ENCODE measurements around the gene SCP2.

DNA sequence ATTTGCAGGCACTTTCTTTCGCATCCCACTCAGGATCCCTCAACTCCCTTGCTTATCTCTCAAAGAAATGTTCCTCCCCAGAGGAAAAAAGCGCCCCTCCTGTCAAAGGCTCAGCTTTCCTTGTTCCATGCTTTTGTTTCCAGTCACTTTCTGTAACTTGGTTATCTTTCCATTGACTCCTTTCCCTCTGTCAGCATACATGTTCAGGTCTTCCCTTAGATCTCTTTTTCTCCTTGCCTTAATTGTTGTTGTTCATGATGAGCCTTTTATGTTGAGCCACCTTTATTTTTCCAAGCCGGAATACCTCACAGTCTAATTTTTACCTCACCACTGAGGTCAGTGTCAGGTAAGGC is 88.4 kb downstream of the SCP2 start:
- TF ChIP-seq, protein P1, sequence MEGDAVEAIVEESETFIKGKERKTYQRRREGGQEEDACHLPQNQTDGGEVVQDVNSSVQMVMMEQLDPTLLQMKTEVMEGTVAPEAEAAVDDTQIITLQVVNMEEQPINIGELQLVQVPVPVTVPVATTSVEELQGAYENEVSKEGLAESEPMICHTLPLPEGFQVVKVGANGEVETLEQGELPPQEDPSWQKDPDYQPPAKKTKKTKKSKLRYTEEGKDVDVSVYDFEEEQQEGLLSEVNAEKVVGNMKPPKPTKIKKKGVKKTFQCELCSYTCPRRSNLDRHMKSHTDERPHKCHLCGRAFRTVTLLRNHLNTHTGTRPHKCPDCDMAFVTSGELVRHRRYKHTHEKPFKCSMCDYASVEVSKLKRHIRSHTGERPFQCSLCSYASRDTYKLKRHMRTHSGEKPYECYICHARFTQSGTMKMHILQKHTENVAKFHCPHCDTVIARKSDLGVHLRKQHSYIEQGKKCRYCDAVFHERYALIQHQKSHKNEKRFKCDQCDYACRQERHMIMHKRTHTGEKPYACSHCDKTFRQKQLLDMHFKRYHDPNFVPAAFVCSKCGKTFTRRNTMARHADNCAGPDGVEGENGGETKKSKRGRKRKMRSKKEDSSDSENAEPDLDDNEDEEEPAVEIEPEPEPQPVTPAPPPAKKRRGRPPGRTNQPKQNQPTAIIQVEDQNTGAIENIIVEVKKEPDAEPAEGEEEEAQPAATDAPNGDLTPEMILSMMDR (IDR thresholded peaks at IDR 0.05), result no peak
- TF ChIP-seq KAT7 (CRISPR knock-in tag; IDR thresholded peaks at IDR 0.05; ENCODE audit: borderline replicate concordance) (no peak), IRF2 (CRISPR knock-in tag; IDR thresholded peaks at IDR 0.05; ENCODE audit: borderline replicate concordance, low read depth) (no peak), SMAD3 (CRISPR knock-in tag; IDR thresholded peaks at IDR 0.05; ENCODE audit: borderline replicate concordance) (no peak), RELA (CRISPR knock-in tag; IDR thresholded peaks at IDR 0.05; ENCODE audit: borderline replicate concordance) (no peak), ZNF219 (CRISPR knock-in tag; IDR thresholded peaks at IDR 0.05; ENCODE audit: borderline replicate concordance) (no peak), JUN (CRISPR knock-in tag; IDR thresholded peaks at IDR 0.05) (no peak)
- TF ChIP-seq, protein P2, sequence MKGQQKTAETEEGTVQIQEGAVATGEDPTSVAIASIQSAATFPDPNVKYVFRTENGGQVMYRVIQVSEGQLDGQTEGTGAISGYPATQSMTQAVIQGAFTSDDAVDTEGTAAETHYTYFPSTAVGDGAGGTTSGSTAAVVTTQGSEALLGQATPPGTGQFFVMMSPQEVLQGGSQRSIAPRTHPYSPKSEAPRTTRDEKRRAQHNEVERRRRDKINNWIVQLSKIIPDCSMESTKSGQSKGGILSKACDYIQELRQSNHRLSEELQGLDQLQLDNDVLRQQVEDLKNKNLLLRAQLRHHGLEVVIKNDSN (CRISPR knock-in tag; IDR thresholded peaks at IDR 0.05), result no peak
- TF ChIP-seq, protein P3, sequence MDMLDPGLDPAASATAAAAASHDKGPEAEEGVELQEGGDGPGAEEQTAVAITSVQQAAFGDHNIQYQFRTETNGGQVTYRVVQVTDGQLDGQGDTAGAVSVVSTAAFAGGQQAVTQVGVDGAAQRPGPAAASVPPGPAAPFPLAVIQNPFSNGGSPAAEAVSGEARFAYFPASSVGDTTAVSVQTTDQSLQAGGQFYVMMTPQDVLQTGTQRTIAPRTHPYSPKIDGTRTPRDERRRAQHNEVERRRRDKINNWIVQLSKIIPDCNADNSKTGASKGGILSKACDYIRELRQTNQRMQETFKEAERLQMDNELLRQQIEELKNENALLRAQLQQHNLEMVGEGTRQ (CRISPR knock-in tag; IDR thresholded peaks at IDR 0.05), result no peak
- TF ChIP-seq, protein P4, sequence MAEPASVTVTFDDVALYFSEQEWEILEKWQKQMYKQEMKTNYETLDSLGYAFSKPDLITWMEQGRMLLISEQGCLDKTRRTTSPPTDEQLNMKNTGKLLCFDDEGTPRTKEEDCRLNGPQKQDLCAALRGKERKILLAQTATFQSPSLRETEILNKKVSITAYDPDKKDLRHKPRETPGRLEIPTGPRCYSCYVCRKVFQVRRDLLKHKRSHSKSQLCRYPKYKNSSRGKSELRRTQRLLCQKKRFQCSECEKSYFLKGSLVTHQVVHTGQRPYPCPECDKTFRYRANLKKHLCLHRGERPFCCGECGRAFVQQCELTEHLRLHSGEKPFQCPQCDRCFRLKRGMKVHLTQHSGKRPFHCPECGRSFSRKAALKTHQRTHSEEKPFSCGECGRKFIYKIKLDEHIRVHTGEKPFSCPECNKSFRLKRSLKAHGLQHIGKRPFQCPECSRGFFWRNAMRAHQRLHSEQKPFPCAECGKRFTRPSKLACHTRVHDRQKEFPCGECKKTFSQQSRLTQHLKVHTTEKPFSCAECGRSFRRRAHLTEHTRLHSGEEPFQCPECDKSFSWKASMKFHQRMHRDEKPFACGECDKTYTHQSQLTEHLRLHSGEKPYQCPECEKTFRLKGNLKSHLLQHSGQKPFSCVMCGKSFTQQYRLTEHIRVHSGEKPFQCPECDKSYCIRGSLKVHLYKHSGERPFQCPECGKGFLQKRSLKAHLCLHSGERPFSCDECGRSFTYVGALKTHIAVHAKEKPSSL (CRISPR knock-in tag; conservative IDR thresholded peaks at IDR 0.05), result no peak
- TF ChIP-seq, protein P5, sequence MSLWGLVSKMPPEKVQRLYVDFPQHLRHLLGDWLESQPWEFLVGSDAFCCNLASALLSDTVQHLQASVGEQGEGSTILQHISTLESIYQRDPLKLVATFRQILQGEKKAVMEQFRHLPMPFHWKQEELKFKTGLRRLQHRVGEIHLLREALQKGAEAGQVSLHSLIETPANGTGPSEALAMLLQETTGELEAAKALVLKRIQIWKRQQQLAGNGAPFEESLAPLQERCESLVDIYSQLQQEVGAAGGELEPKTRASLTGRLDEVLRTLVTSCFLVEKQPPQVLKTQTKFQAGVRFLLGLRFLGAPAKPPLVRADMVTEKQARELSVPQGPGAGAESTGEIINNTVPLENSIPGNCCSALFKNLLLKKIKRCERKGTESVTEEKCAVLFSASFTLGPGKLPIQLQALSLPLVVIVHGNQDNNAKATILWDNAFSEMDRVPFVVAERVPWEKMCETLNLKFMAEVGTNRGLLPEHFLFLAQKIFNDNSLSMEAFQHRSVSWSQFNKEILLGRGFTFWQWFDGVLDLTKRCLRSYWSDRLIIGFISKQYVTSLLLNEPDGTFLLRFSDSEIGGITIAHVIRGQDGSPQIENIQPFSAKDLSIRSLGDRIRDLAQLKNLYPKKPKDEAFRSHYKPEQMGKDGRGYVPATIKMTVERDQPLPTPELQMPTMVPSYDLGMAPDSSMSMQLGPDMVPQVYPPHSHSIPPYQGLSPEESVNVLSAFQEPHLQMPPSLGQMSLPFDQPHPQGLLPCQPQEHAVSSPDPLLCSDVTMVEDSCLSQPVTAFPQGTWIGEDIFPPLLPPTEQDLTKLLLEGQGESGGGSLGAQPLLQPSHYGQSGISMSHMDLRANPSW (CRISPR knock-in tag; conservative IDR thresholded peaks at IDR 0.05; ENCODE audit: low read depth), result no peak
- TF ChIP-seq, protein P6, sequence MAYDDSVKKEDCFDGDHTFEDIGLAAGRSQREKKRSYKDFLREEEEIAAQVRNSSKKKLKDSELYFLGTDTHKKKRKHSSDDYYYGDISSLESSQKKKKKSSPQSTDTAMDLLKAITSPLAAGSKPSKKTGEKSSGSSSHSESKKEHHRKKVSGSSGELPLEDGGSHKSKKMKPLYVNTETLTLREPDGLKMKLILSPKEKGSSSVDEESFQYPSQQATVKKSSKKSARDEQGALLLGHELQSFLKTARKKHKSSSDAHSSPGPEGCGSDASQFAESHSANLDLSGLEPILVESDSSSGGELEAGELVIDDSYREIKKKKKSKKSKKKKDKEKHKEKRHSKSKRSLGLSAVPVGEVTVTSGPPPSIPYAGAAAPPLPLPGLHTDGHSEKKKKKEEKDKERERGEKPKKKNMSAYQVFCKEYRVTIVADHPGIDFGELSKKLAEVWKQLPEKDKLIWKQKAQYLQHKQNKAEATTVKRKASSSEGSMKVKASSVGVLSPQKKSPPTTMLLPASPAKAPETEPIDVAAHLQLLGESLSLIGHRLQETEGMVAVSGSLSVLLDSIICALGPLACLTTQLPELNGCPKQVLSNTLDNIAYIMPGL (CRISPR knock-in tag; IDR thresholded peaks at IDR 0.05), result no peak
